ENCODE results near the gene HOXA11.

- no peak for TF ChIP-seq CTCF (IDR thresholded peaks at IDR 0.05; ENCODE audit: low read length)
- no peak for TF ChIP-seq EZH2 (IDR thresholded peaks at IDR 0.05; ENCODE audit: borderline replicate concordance, low read length)
Observed at GRCh38 chr7:27197137-27198042, 12.4 kb upstream of the HOXA11 start.

All from OCI-LY1 (cell line).